G401 (cell line): ENCODE measurements around the gene GGT6. TPM values are rescaled to one million over a fixed set of nuclear protein-coding genes. Genes with fewer than 3 reads are reported as not detected.

Experiments
- DNase-seq: peaks from one replicate; pipeline ENCODE4 v3.0.0-alpha.2; 2015; ENCODE audit warnings: low spot score
- in situ Hi-C: cut with HindIII; loops from 2 replicates; pipeline ENCODE4 v1.10.0; 2016; ENCODE audit warnings: low sequenced_read_pairs, mixed read lengths
- total RNA-seq: library from RNA; depleted of rRNA; stranded (reverse); fragments of >200 nt; shearing (Covaris generic); gene quantifications from 2 replicates; pipeline ENCODE4 v1.2.3, GENCODE V29; 2014

GGT6 gene
- total RNA-seq, 1 experiment from 2014 or later: not detected

GRCh38 chr17:4543557-4544026 is 16.8 kb downstream of the GGT6 start:
- in situ Hi-C loops: no loop called here
- no peak for DNase-seq

- in situ Hi-C loops: no loop called here
- no peak for DNase-seq
These were observed 17.6 kb downstream of the GGT6 start for GRCh38 chr17:4542726-4543191.

- DNase-seq: no peak
- in situ Hi-C loops: no loop called here
These were observed 18.2 kb downstream of the GGT6 start for GRCh38 chr17:4542003-4542725.

GRCh38 chr17:4541328-4542002 is 18.9 kb downstream of the GGT6 start:
- in situ Hi-C loops: no loop called here
- DNase-seq: no peak

GRCh38 chr17:4540687-4541327 is 19.6 kb downstream of the GGT6 start:
- in situ Hi-C loops: no loop called here
- no peak for DNase-seq

- no peak for DNase-seq
- in situ Hi-C loops: no loop called here
These were observed 20.1 kb downstream of the GGT6 start for GRCh38 chr17:4540224-4540651.

- DNase-seq: no peak
- in situ Hi-C loops: no loop called here
These were observed 20.7 kb downstream of the GGT6 start for GRCh38 chr17:4539576-4540223.

GRCh38 chr17:4539025-4539424 is 21.4 kb downstream of the GGT6 start:
- in situ Hi-C loops: no loop called here
- no peak for DNase-seq

GRCh38 chr17:4538236-4539002 is 22.0 kb downstream of the GGT6 start:
- DNase-seq: no peak
- in situ Hi-C loops: no loop called here

GRCh38 chr17:4537451-4538235 is 22.7 kb downstream of the GGT6 start:
- in situ Hi-C loops: no loop called here

GRCh38 chr17:4536742-4537411 is 23.5 kb downstream of the GGT6 start:
- in situ Hi-C loops: no loop called here

More at GRCh38 chr17:4537451-4538235, 22.7 kb downstream of the GGT6 start:
- no peak for DNase-seq

GRCh38 chr17:4536259-4536741 is 24.1 kb downstream of the GGT6 start:
- in situ Hi-C loops: no loop called here
- DNase-seq: no peak

More at GRCh38 chr17:4536742-4537411, 23.5 kb downstream of the GGT6 start:
- DNase-seq: no peak

GRCh38 chr17:4535667-4536258 is 24.6 kb downstream of the GGT6 start:
- in situ Hi-C loops: no loop called here
- no peak for DNase-seq

GRCh38 chr17:4534928-4535666 is 25.3 kb downstream of the GGT6 start:
- no peak for DNase-seq
- in situ Hi-C loops: no loop called here

- in situ Hi-C loops: no loop called here
- no peak for DNase-seq
These were observed 25.9 kb downstream of the GGT6 start for GRCh38 chr17:4534515-4534914.
